Embryonic facial prominence (tissue), 1 donor: ENCODE results near the gene BAIAP2L1.
"Not testable (repeated sequence)": the region's sequence is repeated elsewhere in the genome, so short reads cannot be mapped to it uniquely, and the experiment has no call there.

ENCODE experiments used
- DNase-seq: peaks from one replicate; pipeline ENCODE4 v3.0.0-alpha.2; 2016; ENCODE audit errors: extremely low spot score

BAIAP2L1 gene

GRCh38 chr7:98400542-98401340 lies at the start of gene BAIAP2L1:
Gene BAIAP2L1 (minus strand): TSS chr7:98401090. CDS start chr7:98400852, 238 bp downstream.
- peak; percentile 22 for DNase-seq

GRCh38 chr7:98448766-98449165 lies 47.9 kb upstream of the BAIAP2L1 start:
- DNase-seq, result no peak

- not testable (repeated sequence) for DNase-seq
These were observed 40.1 kb upstream of the BAIAP2L1 start for GRCh38 chr7:98440992-98441391.

- DNase-seq, result no peak
These were observed 38.6 kb upstream of the BAIAP2L1 start for GRCh38 chr7:98439484-98439883.

GRCh38 chr7:98434087-98434486 lies 33.2 kb upstream of the BAIAP2L1 start:
- DNase-seq, result no peak

GRCh38 chr7:98429799-98430198 lies 28.9 kb upstream of the BAIAP2L1 start:
- no peak for DNase-seq

- no peak for DNase-seq
These were observed 22.2 kb upstream of the BAIAP2L1 start for GRCh38 chr7:98423043-98423442.

GRCh38 chr7:98420966-98421612 lies 20.2 kb upstream of the BAIAP2L1 start:
- DNase-seq, result no peak

GRCh38 chr7:98419988-98420387 lies 19.1 kb upstream of the BAIAP2L1 start:
- DNase-seq, result not testable (repeated sequence)

- not testable (repeated sequence) for DNase-seq
These were observed 18.4 kb upstream of the BAIAP2L1 start for GRCh38 chr7:98419316-98419691.

GRCh38 chr7:98418636-98419315 lies 17.9 kb upstream of the BAIAP2L1 start:
- no peak for DNase-seq

GRCh38 chr7:98418271-98418635 lies 17.4 kb upstream of the BAIAP2L1 start:
- no peak for DNase-seq

- DNase-seq, result not testable (repeated sequence)
These were observed 16.8 kb upstream of the BAIAP2L1 start for GRCh38 chr7:98417604-98418270.

GRCh38 chr7:98414205-98414900 lies 13.5 kb upstream of the BAIAP2L1 start:
- no peak for DNase-seq

GRCh38 chr7:98413655-98414054 lies 12.8 kb upstream of the BAIAP2L1 start:
- DNase-seq, result not testable (repeated sequence)

- no peak for DNase-seq
These were observed 9.0 kb upstream of the BAIAP2L1 start for GRCh38 chr7:98409843-98410242.

GRCh38 chr7:98408146-98408545 lies 7.3 kb upstream of the BAIAP2L1 start:
- DNase-seq, result not testable (repeated sequence)

GRCh38 chr7:98406827-98407226 lies 5.9 kb upstream of the BAIAP2L1 start:
- DNase-seq, result no peak

- DNase-seq, result no peak
These were observed 4.0 kb upstream of the BAIAP2L1 start for GRCh38 chr7:98404840-98405239.

GRCh38 chr7:98399890-98400541 lies 874 bp downstream of the BAIAP2L1 start:
- peak; percentile 61 for DNase-seq

GRCh38 chr7:98399462-98399861 lies 1.4 kb downstream of the BAIAP2L1 start:
- DNase-seq, result no peak
